A549 (cell line): Measurements from ENCODE around the gene PPP2R5E.

Experiments used
- MAFK ChIP-seq: fragments of 450-650 bp; IDR thresholded peaks from 2 replicates; pipeline ENCODE4 v1.6.1; 2014; ENCODE audit not compliant: partially characterized antibody
- MYC ChIP-seq: IDR thresholded peaks from 2 replicates; pipeline ENCODE4 v1.6.1; 2012; ENCODE audit warnings: mild to moderate bottlenecking, inconsistent platforms, low read length, improper control_type of control experiment, borderline replicate concordance
- POLR2A ChIP-seq: IDR thresholded peaks from 2 replicates; pipeline ENCODE4 v1.6.1; 2012; ENCODE audit warnings: mild to moderate bottlenecking, low read length
- RARB ChIP-seq: fragments of 250-450 bp; sonication (Bioruptor Pico); IDR thresholded peaks from 2 replicates; pipeline ENCODE4 v1.8.0; 2021; ENCODE audit warnings: mild to moderate bottlenecking, moderate library complexity
- TF ChIP-seq, protein P1 (sequence below): fragments of >200 bp; sonication (Bioruptor Twin); formaldehyde crosslinking; IDR thresholded peaks from 3 replicates; pipeline ENCODE4 v1.5.1; 2016

DNA sequence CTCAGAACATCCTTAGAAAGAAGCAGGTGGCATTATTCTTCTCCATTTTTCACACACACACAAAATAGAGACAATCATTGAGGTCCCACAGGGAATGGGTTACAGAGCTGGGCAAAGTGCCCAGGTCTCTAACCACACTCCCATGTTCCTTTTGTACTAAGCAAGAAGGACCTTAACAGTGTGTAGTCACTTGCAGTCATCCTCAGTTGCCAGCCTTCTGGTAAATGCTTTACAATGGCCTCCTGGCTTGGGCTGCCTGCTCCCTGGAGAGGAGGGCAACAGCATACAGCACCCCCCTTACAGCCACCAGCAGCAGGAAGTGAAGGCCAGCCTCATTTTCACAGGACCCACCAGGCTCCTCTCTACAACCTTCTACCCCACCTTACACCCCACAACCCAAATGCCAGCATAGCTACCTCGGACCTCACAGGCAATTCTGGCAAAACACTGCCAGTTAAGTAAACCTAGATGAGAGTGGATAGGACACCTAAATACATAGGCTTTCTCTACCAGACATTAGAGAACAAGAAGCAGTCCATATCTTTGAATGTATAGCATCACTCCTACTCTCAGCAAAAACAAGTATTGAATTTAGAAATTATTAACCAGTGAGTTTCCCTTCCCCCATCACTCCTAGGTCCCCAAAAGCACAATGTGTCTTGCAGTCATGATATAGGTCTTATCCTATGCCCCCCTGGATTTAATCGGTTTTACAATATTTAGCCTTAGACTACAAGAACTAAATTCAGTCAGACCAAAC is 88.1 kb downstream of the PPP2R5E start:
- TF ChIP-seq MAFK, result no peak
- no peak for TF ChIP-seq RARB (CRISPR knock-in tag)
- no peak for TF ChIP-seq POLR2A
- no peak for TF ChIP-seq MYC
- TF ChIP-seq, protein P1, sequence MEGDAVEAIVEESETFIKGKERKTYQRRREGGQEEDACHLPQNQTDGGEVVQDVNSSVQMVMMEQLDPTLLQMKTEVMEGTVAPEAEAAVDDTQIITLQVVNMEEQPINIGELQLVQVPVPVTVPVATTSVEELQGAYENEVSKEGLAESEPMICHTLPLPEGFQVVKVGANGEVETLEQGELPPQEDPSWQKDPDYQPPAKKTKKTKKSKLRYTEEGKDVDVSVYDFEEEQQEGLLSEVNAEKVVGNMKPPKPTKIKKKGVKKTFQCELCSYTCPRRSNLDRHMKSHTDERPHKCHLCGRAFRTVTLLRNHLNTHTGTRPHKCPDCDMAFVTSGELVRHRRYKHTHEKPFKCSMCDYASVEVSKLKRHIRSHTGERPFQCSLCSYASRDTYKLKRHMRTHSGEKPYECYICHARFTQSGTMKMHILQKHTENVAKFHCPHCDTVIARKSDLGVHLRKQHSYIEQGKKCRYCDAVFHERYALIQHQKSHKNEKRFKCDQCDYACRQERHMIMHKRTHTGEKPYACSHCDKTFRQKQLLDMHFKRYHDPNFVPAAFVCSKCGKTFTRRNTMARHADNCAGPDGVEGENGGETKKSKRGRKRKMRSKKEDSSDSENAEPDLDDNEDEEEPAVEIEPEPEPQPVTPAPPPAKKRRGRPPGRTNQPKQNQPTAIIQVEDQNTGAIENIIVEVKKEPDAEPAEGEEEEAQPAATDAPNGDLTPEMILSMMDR, result no peak
